ENCODE results near the gene MRPS9.

Gene MRPS9

GRCh38 chr2:105117565-105117964, 79.7 kb downstream of the MRPS9 start:
- TF ChIP-seq ZFX (IDR thresholded peaks at IDR 0.05; ENCODE audit: borderline replicate concordance) = no peak
- TF ChIP-seq, protein P1, sequence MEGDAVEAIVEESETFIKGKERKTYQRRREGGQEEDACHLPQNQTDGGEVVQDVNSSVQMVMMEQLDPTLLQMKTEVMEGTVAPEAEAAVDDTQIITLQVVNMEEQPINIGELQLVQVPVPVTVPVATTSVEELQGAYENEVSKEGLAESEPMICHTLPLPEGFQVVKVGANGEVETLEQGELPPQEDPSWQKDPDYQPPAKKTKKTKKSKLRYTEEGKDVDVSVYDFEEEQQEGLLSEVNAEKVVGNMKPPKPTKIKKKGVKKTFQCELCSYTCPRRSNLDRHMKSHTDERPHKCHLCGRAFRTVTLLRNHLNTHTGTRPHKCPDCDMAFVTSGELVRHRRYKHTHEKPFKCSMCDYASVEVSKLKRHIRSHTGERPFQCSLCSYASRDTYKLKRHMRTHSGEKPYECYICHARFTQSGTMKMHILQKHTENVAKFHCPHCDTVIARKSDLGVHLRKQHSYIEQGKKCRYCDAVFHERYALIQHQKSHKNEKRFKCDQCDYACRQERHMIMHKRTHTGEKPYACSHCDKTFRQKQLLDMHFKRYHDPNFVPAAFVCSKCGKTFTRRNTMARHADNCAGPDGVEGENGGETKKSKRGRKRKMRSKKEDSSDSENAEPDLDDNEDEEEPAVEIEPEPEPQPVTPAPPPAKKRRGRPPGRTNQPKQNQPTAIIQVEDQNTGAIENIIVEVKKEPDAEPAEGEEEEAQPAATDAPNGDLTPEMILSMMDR (IDR thresholded peaks at IDR 0.05) = no peak

GRCh38 chr2:105118960-105119359, 81.1 kb downstream of the MRPS9 start:
- H3K27ac ChIP-seq = no peak overlapping the region
- TF ChIP-seq ZFX (IDR thresholded peaks at IDR 0.05; ENCODE audit: borderline replicate concordance) = no peak
- TF ChIP-seq, protein P1 (IDR thresholded peaks at IDR 0.05) = peak; percentile 14; the same call in 1 of the 2 replicates

More at GRCh38 chr2:105117565-105117964, 79.7 kb downstream of the MRPS9 start:
- H3K27ac ChIP-seq = no peak overlapping the region

- H3K27ac ChIP-seq = no peak overlapping the region
- no peak for TF ChIP-seq ZFX (IDR thresholded peaks at IDR 0.05; ENCODE audit: borderline replicate concordance)
- TF ChIP-seq, protein P1 (IDR thresholded peaks at IDR 0.05) = no peak
Measured at GRCh38 chr2:105121434-105121833, 83.6 kb downstream of the MRPS9 start.

DNA sequence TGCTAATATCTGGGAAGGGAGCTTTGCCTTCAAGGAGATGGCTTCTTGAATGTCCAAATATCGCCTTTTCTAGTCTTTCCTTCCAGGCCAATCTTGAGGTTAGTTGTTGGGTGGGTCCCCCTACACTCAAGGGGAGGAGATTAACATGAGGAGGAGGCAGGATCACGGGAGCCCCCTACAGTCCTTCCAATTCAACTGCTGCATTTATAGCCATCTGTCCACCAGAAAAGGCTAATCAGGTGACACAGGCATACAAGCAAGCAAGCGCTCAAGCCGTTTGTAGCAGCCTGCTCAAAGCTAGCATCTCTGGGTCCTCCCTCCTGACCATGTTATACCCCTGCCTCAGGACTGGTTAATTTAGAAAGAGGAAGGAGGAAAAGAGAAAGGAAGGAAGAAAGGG, 87.6 kb downstream of the MRPS9 start:
- TF ChIP-seq, protein P1 (IDR thresholded peaks at IDR 0.05) = no peak
- H3K27ac ChIP-seq = no peak overlapping the region

- H3K27ac ChIP-seq = no peak overlapping the region
- no peak for TF ChIP-seq ZFX (IDR thresholded peaks at IDR 0.05; ENCODE audit: borderline replicate concordance)
- TF ChIP-seq, protein P1 (IDR thresholded peaks at IDR 0.05) = no peak
Measured at GRCh38 chr2:105125920-105126319, 88.1 kb downstream of the MRPS9 start.

GRCh38 chr2:105126336-105126735, 88.5 kb downstream of the MRPS9 start:
- no peak for TF ChIP-seq ZFX (IDR thresholded peaks at IDR 0.05; ENCODE audit: borderline replicate concordance)
- TF ChIP-seq, protein P1 (IDR thresholded peaks at IDR 0.05) = no peak
- no peak overlapping the region for H3K27ac ChIP-seq

DNA sequence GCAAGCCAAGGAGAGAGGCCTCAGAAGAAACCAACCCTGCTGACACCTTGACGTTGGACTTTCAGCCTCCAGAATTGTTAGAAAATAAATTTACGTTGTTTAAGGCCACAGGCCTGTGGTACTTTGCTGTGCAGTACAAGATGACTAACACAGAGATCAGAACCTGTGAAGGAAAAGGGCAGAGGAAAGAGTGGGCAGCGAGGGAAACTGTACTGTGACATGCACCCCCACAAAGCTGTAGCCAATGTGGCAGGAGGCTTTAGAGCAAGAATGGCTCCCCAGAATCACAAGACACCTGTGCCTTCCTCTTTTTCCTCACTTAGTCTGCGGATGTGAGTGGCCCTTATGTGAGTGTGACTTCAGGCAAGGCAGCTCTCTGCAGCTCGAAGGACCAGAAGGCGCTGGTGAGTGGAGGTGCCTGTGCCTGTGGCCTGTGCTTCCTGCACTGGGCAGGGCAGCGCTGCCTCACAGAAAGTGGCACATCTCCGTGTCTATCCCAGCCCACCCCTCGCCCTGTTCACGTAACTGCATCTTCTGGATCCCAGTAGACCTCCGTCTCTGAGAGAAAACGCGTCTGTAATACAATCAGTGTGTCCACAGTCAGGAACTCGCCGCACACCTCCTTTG, 89.5 kb downstream of the MRPS9 start:
- H3K27ac ChIP-seq = no peak overlapping the region

More for the DNA sequence above, 89.5 kb downstream of the MRPS9 start:
- no peak for TF ChIP-seq ZFX (IDR thresholded peaks at IDR 0.05; ENCODE audit: borderline replicate concordance)
- TF ChIP-seq, protein P1 (IDR thresholded peaks at IDR 0.05) = no peak

Measured in 22Rv1 (cell line).